HFFc6 (cell line): ENCODE data around the gene ACVRL1. TPM values are rescaled to one million over a fixed set of nuclear protein-coding genes. Genes with fewer than 3 reads are reported as not detected.

ENCODE experiments used
- DNase-seq: peaks from one replicate; pipeline ENCODE4 v3.0.0-alpha.2; 2018
- H3K27ac Mint-ChIP-seq: 2 replicates; pipeline ENCODE4 v1.8.0; 2020; ENCODE audit warnings: mild to moderate bottlenecking, mixed read lengths
- H3K27me3 Mint-ChIP-seq: 2 replicates; pipeline ENCODE4 v1.8.0; 2021; ENCODE audit warnings: mild to moderate bottlenecking, moderate library complexity, mixed read lengths; ENCODE audit not compliant: insufficient read depth
- H3K36me3 Mint-ChIP-seq: 2 replicates; pipeline ENCODE4 v1.8.0; 2021; ENCODE audit warnings: low read depth, mixed read lengths
- H3K4me1 Mint-ChIP-seq: 2 replicates; pipeline ENCODE4 v1.8.0; 2020; ENCODE audit warnings: low read depth, mixed read lengths
- H3K4me3 Mint-ChIP-seq: 2 replicates; pipeline ENCODE4 v1.8.0; 2020; ENCODE audit warnings: mild to moderate bottlenecking, moderate library complexity, mixed read lengths
- H3K9me3 Mint-ChIP-seq: 2 replicates; pipeline ENCODE4 v1.8.0; 2020; ENCODE audit warnings: mild to moderate bottlenecking, mixed read lengths
- CTCF ChIP-seq: fragments of 200-600 bp; sonication (generic); IDR thresholded peaks from 2 replicates; pipeline ENCODE4 v1.5.0; 2021; ENCODE audit warnings: antibody characterized with exemption, mild to moderate bottlenecking
- long read RNA-seq: library from polyadenylated mRNA; unstranded; transcript quantifications from one replicate; pipeline ENCODE4 v2.0.0, GENCODE V29; 2019
- total RNA-seq, 6 experiments: library from RNA; stranded (reverse); fragmentation: NEBNext Ultra II Directional; extraction: Animal tissue kit (Norgen Biotek cat#: 25700); gene quantifications; 2 replicates in 1 of 6; 3 replicates in 5 of 6; pipeline ENCODE4 v1.2.3, GENCODE V29; 2021

Gene ACVRL1
- 10 to 100 TPM in 3 of 6 experiments, 1 to 10 TPM in 3; 5.4 to 13.5 (median 10.0) TPM for total RNA-seq
- long read RNA-seq, partial matches to known transcripts = 1 of 2 reads
- long read RNA-seq, other reads (novel, unspliced or antisense) = 1 of 2 reads

- Mint-ChIP-seq H3K27ac (peak within 1 kb of the TSS; percentile 90), H3K9me3 (no peaks in the 10 kb centered on the region), H3K4me3 (peak within 1 kb of the TSS; percentile 71), H3K27me3 (peaks cover 4% of the 10 kb centered on the region; the same call in 1 of the 2 replicates), H3K4me1 (peaks cover 62% of the 10 kb centered on the region), H3K36me3 (no peaks in the 10 kb centered on the region)
- TF ChIP-seq CTCF = no peak
- DNase-seq = no peak
Observed at GRCh38 chr12:51907083-51907855, at the start of gene ACVRL1. Gene ACVRL1, plus strand, starts transcription at chr12:51907504. Its CDS starts 4,971 bp downstream, at chr12:51912475.

- H3K36me3 Mint-ChIP-seq = no peaks in the 10 kb centered on the region
Observed at GRCh38 chr12:51860986-51861385, 46.3 kb upstream of the ACVRL1 start.

GRCh38 chr12:51862947-51863346 is 44.4 kb upstream of the ACVRL1 start:
- no peak for DNase-seq
- Mint-ChIP-seq H3K9me3 (no peaks in the 10 kb centered on the region), H3K27me3 (peaks cover 21% of the 10 kb centered on the region), H3K4me3 (no peak overlapping the region), H3K36me3 (no peaks in the 10 kb centered on the region), H3K27ac (no peak overlapping the region), H3K4me1 (no peaks in the 10 kb centered on the region)
- no peak for TF ChIP-seq CTCF

More at GRCh38 chr12:51860986-51861385, 46.3 kb upstream of the ACVRL1 start:
- no peak overlapping the region for H3K27ac Mint-ChIP-seq
- H3K4me1 Mint-ChIP-seq = peaks cover 6% of the 10 kb centered on the region
- no peaks in the 10 kb centered on the region for H3K9me3 Mint-ChIP-seq
- TF ChIP-seq CTCF = no peak
- H3K27me3 Mint-ChIP-seq = peaks cover 21% of the 10 kb centered on the region
- DNase-seq = no peak
- H3K4me3 Mint-ChIP-seq = no peak overlapping the region

GRCh38 chr12:51863363-51863932 is 43.9 kb upstream of the ACVRL1 start:
- Mint-ChIP-seq H3K4me3 (no peak overlapping the region), H3K4me1 (peaks cover 3% of the 10 kb centered on the region), H3K36me3 (no peaks in the 10 kb centered on the region), H3K27me3 (peaks cover 22% of the 10 kb centered on the region), H3K9me3 (no peaks in the 10 kb centered on the region), H3K27ac (no peak overlapping the region)
- TF ChIP-seq CTCF = no peak
- no peak for DNase-seq

GRCh38 chr12:51863933-51864832 is 43.1 kb upstream of the ACVRL1 start:
- Mint-ChIP-seq H3K4me3 (no peak overlapping the region), H3K4me1 (peaks cover 8% of the 10 kb centered on the region), H3K9me3 (no peaks in the 10 kb centered on the region), H3K36me3 (no peaks in the 10 kb centered on the region), H3K27me3 (peaks cover 22% of the 10 kb centered on the region), H3K27ac (no peak overlapping the region)
- DNase-seq = no peak
- no peak for TF ChIP-seq CTCF
